ENCODE measurements around the gene IMMP1L.
"Not testable (repeated sequence)": the region's sequence is repeated elsewhere in the genome, so short reads cannot be mapped to it uniquely, and the experiment has no call there.

IMMP1L gene

GRCh38 chr11:31509429-31510345 is at the start of gene IMMP1L, which contains the start of gene ELP4:
TSS of gene IMMP1L (minus strand) at chr11:31509622. CDS start at chr11:31463276, 46,346 bp downstream.
TSS of gene ELP4 (plus strand) at chr11:31509767. CDS start at chr11:31509785, 18 bp downstream.
- CTCF ChIA-PET, result no interaction called here
- DNase-seq, result peak; percentile 97
- H3K36me3 Mint-ChIP-seq, result peaks cover 7% of the 10 kb centered on the region

GRCh38 chr11:31558001-31558400 is 48.6 kb upstream of the IMMP1L start:
- CTCF ChIA-PET, result no interaction called here
- Mint-ChIP-seq H3K4me1 (no peaks in the 10 kb centered on the region), H3K9me3 (no peaks in the 10 kb centered on the region), H3K36me3 (no peaks in the 10 kb centered on the region), H3K4me3 (no peak overlapping the region), H3K27me3 (no peaks in the 10 kb centered on the region), H3K27ac (no peak overlapping the region)
- no peak for DNase-seq

More at GRCh38 chr11:31509429-31510345, at the start of gene IMMP1L, which contains the start of gene ELP4:
- no peaks in the 10 kb centered on the region for H3K27me3 Mint-ChIP-seq
- H3K4me3 Mint-ChIP-seq, result peak within 1 kb of the TSS; percentile 92
- H3K9me3 Mint-ChIP-seq, result no peaks in the 10 kb centered on the region
- peak within 1 kb of the TSS; percentile 89 for H3K27ac Mint-ChIP-seq
- peaks cover 31% of the 10 kb centered on the region for H3K4me1 Mint-ChIP-seq

DNA sequence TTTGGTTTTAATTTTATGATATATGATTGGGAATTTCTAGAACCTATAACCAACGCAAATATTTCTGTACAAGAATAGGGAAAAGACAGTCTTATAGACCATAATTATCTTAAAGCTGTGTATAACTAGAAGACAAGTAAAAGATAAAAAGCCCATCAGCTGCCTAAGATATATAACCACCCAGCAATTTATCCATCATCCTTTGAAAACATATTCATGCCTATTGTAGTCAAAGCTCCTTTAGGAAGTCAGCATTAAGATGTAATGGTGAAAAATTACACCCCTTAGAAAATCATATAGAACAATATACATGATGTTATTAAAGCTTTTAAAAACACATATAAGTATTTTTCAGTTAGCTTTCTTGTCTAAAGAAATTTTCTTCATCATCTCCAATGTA is 46.5 kb upstream of the IMMP1L start:
- no peak for DNase-seq
- H3K4me1 Mint-ChIP-seq, result no peaks in the 10 kb centered on the region
- H3K9me3 Mint-ChIP-seq, result no peaks in the 10 kb centered on the region
- H3K4me3 Mint-ChIP-seq, result no peak overlapping the region
- H3K27me3 Mint-ChIP-seq, result no peaks in the 10 kb centered on the region
- H3K36me3 Mint-ChIP-seq, result no peaks in the 10 kb centered on the region
- CTCF ChIA-PET, result no interaction called here
- H3K27ac Mint-ChIP-seq, result no peak overlapping the region

DNA sequence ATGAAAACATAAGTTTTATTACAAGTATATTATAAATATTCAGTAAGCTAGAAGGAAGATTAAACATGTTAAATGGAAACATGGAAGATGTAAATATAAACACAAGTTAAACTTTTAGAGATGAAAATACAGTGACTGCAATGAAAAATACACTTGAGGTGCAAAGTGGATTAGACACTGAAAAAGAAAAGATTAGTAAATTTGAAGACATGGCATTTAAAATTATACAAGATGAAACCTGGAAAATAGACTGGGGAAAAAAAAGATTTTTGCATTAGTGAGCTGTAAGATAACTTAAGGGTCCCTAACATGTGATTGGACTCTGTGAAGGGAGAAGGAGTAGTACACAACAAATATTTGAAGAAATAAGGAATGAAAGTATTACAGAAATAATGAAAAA is 33.4 kb upstream of the IMMP1L start:
- no peak for DNase-seq
- Mint-ChIP-seq H3K27ac (no peak overlapping the region), H3K4me3 (no peak overlapping the region), H3K4me1 (no peaks in the 10 kb centered on the region), H3K9me3 (peaks cover 8% of the 10 kb centered on the region), H3K36me3 (peaks cover 30% of the 10 kb centered on the region), H3K27me3 (no peaks in the 10 kb centered on the region)
- CTCF ChIA-PET, result interaction anchor here (0.7 kb wide), 1 partner anchor 676 kb away, joined by 3 read pairs; no protein-coding TSS in a partner anchor

GRCh38 chr11:31535479-31535878 is 26.1 kb upstream of the IMMP1L start:
- CTCF ChIA-PET, result no interaction called here
- Mint-ChIP-seq H3K36me3 (peaks cover 6% of the 10 kb centered on the region), H3K27ac (no peak overlapping the region), H3K4me1 (no peaks in the 10 kb centered on the region), H3K4me3 (no peak overlapping the region), H3K27me3 (no peaks in the 10 kb centered on the region), H3K9me3 (no peaks in the 10 kb centered on the region)
- no peak for DNase-seq

- Mint-ChIP-seq H3K27ac (no peak overlapping the region), H3K36me3 (no peaks in the 10 kb centered on the region), H3K9me3 (no peaks in the 10 kb centered on the region), H3K4me3 (no peak overlapping the region), H3K27me3 (no peaks in the 10 kb centered on the region), H3K4me1 (no peaks in the 10 kb centered on the region)
- CTCF ChIA-PET, result no interaction called here
- no peak for DNase-seq
Observed at GRCh38 chr11:31531293-31531692, 21.9 kb upstream of the IMMP1L start.

DNA sequence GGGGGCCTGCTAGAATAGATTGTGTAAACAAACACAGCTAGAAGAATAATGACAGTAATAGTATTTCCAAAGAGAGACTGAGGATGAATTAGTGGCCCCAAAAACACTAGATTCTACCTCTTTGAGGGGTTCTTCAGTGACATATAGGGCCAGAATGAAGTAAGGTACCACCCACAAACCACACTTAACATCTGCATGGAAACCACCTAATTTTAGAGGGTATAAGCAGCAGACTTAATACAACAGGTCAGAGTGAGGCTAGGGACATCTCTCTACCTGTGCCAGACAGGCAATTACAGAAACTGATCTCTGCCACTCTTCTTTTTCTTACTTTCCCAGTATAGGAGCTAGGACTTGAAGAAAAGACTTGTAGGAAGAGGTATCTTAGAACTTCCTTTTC is 20.3 kb upstream of the IMMP1L start:
- CTCF ChIA-PET, result no interaction called here
- Mint-ChIP-seq H3K4me3 (no peak overlapping the region), H3K4me1 (no peaks in the 10 kb centered on the region), H3K27ac (no peak overlapping the region), H3K27me3 (no peaks in the 10 kb centered on the region), H3K36me3 (no peaks in the 10 kb centered on the region), H3K9me3 (no peaks in the 10 kb centered on the region)
- DNase-seq, result no peak

GRCh38 chr11:31529189-31529588 is 19.8 kb upstream of the IMMP1L start:
- H3K27me3 Mint-ChIP-seq, result no peaks in the 10 kb centered on the region
- no peaks in the 10 kb centered on the region for H3K36me3 Mint-ChIP-seq
- no peak overlapping the region for H3K4me3 Mint-ChIP-seq
- no peak overlapping the region for H3K27ac Mint-ChIP-seq
- CTCF ChIA-PET, result no interaction called here
- H3K4me1 Mint-ChIP-seq, result no peaks in the 10 kb centered on the region
- DNase-seq, result no peak
- H3K9me3 Mint-ChIP-seq, result no peaks in the 10 kb centered on the region

- H3K27me3 Mint-ChIP-seq, result no peaks in the 10 kb centered on the region
- no peak overlapping the region for H3K4me3 Mint-ChIP-seq
- DNase-seq, result no peak
- no peak overlapping the region for H3K27ac Mint-ChIP-seq
- H3K4me1 Mint-ChIP-seq, result no peaks in the 10 kb centered on the region
- no peaks in the 10 kb centered on the region for H3K9me3 Mint-ChIP-seq
- CTCF ChIA-PET, result no interaction called here
- no peaks in the 10 kb centered on the region for H3K36me3 Mint-ChIP-seq
Observed at GRCh38 chr11:31521497-31522150, 12.2 kb upstream of the IMMP1L start.

DNA sequence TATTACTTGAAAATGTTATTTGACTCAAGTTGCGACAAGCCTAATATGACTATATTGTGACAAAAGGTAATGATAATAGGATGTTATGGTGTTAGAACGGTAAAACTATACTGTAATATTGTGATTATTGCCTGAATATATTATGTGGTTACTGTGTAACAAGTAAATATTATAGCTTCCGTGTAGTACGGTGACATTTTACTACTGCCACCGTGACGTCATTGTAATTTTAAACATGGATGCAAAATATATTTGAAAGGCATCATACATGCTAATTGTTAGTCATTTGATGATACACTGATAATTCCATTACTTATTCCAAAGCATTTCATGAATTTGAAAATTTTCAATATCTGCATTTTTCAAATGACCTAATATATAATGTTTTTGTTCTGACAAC is 2.7 kb upstream of the IMMP1L start:
- Mint-ChIP-seq H3K4me3 (no peak overlapping the region), H3K36me3 (peaks cover 2% of the 10 kb centered on the region), H3K4me1 (peaks cover 31% of the 10 kb centered on the region), H3K27me3 (no peaks in the 10 kb centered on the region), H3K27ac (no peak overlapping the region), H3K9me3 (no peaks in the 10 kb centered on the region)
- no peak for DNase-seq
- CTCF ChIA-PET, result no interaction called here

DNA sequence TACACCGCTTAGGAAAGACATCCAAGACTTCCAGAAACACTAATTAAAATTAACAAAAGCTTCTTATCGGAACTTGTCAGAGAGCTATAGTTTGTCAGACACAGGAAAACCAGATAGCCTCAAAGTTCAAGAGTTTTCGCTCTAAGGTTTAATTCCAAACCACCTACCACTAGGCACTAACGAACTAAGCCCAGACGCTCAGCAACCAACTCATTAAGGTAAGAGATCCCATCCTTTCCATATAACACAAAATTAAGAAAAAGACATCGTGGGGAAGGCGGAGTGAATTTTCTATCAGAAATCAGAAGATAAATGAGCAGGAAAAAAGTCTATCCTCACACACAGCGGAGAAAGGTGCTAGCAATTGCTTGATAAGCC is 382 bp downstream of the IMMP1L start:
- CTCF ChIA-PET, result no interaction called here

GRCh38 chr11:31500560-31500959 is 8.9 kb downstream of the IMMP1L start:
- Mint-ChIP-seq H3K36me3 (peaks cover 16% of the 10 kb centered on the region), H3K27ac (no peak overlapping the region), H3K9me3 (peaks cover 2% of the 10 kb centered on the region), H3K27me3 (no peaks in the 10 kb centered on the region), H3K4me1 (peaks cover 2% of the 10 kb centered on the region), H3K4me3 (no peak overlapping the region)
- CTCF ChIA-PET, result no interaction called here
- no peak for DNase-seq

More for the DNA sequence above, 382 bp downstream of the IMMP1L start:
- Mint-ChIP-seq H3K27me3 (no peaks in the 10 kb centered on the region), H3K9me3 (no peaks in the 10 kb centered on the region), H3K27ac (peak overlapping the region; percentile 89), H3K36me3 (peaks cover 9% of the 10 kb centered on the region), H3K4me1 (peaks cover 31% of the 10 kb centered on the region), H3K4me3 (peak overlapping the region; percentile 92)
- no peak for DNase-seq

- Mint-ChIP-seq H3K4me1 (peaks cover 2% of the 10 kb centered on the region), H3K4me3 (no peak overlapping the region), H3K9me3 (peaks cover 6% of the 10 kb centered on the region), H3K27ac (no peak overlapping the region), H3K27me3 (no peaks in the 10 kb centered on the region), H3K36me3 (peaks cover 19% of the 10 kb centered on the region)
- CTCF ChIA-PET, result no interaction called here
- no peak for DNase-seq
Observed at GRCh38 chr11:31499576-31500178, 9.7 kb downstream of the IMMP1L start.

- H3K27me3 Mint-ChIP-seq, CTCF ChIA-PET: not testable (repeated sequence)
- H3K36me3 Mint-ChIP-seq, result peaks cover 37% of the 10 kb centered on the region
Observed at GRCh38 chr11:31493762-31494161, 15.7 kb downstream of the IMMP1L start.

More at GRCh38 chr11:31493762-31494161, 15.7 kb downstream of the IMMP1L start:
- not testable (repeated sequence) for H3K4me1 Mint-ChIP-seq, H3K9me3 Mint-ChIP-seq, H3K4me3 Mint-ChIP-seq, H3K27ac Mint-ChIP-seq, DNase-seq

All from activated naive CD4-positive, alpha-beta T cell treated with anti-CD3 and anti-CD28 coated beads, Interleukin-2, amount 10 ng/mL, durations not matched to agents 7 days and 5 days (primary cell).